Adrenal gland (tissue), 12 donors: ENCODE measurements around the gene OSBP2. TPM values are rescaled to one million over a fixed set of nuclear protein-coding genes. Genes with fewer than 3 reads are reported as not detected.
A peak's percentile ranks its signal among the peaks of the same experiment; 100 is the strongest.

Source experiments
- DNase-seq, 7 donors: peaks; one replicate each; pipeline ENCODE4 v3.0.0-alpha.2; 2019 to 2020
- H3K27ac ChIP-seq, 5 donors: fragments of 200-600 bp; sonication (generic) in 4 of 5; 1 replicate in 3 of 5; 2 replicates in 2 of 5; pipeline versions ENCODE4 v1.5.1 to v1.8.0; 2016 to 2020; ENCODE audit warnings: mild to moderate bottlenecking in 1 of 5
- H3K27me3 ChIP-seq: fragments of 200-600 bp; 2 replicates; pipeline ENCODE4 v1.8.0; 2021
- H3K36me3 ChIP-seq, 2 donors: fragments of 200-600 bp; replicated peaks in 1 of 2; 1 replicate in 1 of 2; 2 replicates in 1 of 2; pipeline versions ENCODE4 v1.5.1 to v1.8.0; 2018 to 2022
- H3K4me1 ChIP-seq, 2 donors: fragments of 200-600 bp; replicated peaks in 1 of 2; 1 replicate in 1 of 2; 2 replicates in 1 of 2; pipeline versions ENCODE4 v1.5.1 to v1.8.0; 2018 to 2021
- H3K4me3 ChIP-seq, 4 donors: fragments of 200-600 bp; sonication (generic) in 3 of 4; one replicate each; pipeline ENCODE4 v1.5.1; 2016 to 2018
- H3K9me3 ChIP-seq, 3 donors: fragments of 200-600 bp; sonication (generic) in 1 of 3; replicated peaks in 1 of 3; 1 replicate in 2 of 3; 2 replicates in 1 of 3; pipeline versions ENCODE4 v1.5.1 to v1.8.0; 2016 to 2021
- POLR2A ChIP-seq, 2 donors: fragments of 450-650 bp; IDR thresholded peaks; one replicate each; pipeline ENCODE4 v1.6.1; 2017; ENCODE audit warnings: antibody characterized with exemption in 2 of 2, mild to moderate bottlenecking in 2 of 2, moderate library complexity in 1 of 2
- WGBS, 4 donors: extraction: QIAGEN DNeasy Blood & Tissue Kit in 2 of 4; methylation state at CpG; one replicate each; pipeline versions ENCODE4 v1.1.5 to v1.1.7; 2013 to 2017; 5-methylcytosine and 5-hydroxymethylcytosine counted together
- intact Hi-C, 2 donors: fragments of 100-400 bp; cut with DNase I; formaldehyde crosslinking; loops; one replicate each; pipeline versions ENCODE4 v1.14.1 to v1.15.0; 2022 to 2023
- polyA plus RNA-seq, 3 donors: library from polyadenylated mRNA; stranded (reverse); fragments of 200-250 nt in 2 of 3; fragments of 350-450 nt in 1 of 3; fragmentation: Illumina TruSeq in 1 of 3; extraction: RNeasy Lipid Tissue Mini Kit (QIAGEN cat#74804) in 1 of 3; gene quantifications; one replicate each; pipeline ENCODE4 v1.2.3, GENCODE V29; 2013 to 2014
- total RNA-seq, 9 donors: library from RNA; depleted of rRNA in 4 of 9; stranded (reverse); fragments of >200 nt in 4 of 9; fragments of 120-200 nt in 1 of 9; fragmentation: NEBNext Ultra II Directional in 1 of 9; extraction: Animal tissue kit (Norgen Biotek cat#: 25700) in 1 of 9; gene quantifications; one replicate each; pipeline versions ENCODE4 v1.1.0 to v1.2.4, GENCODE V29; 2013 to 2023
- TF ChIP-seq, protein P1 (sequence below), 6 experiments: fragments of 450-650 bp in 4 of 6; fragments of 200-600 bp in 2 of 6; sonication (generic) in 1 of 6; IDR thresholded peaks; 1 replicate in 5 of 6; 2 replicates in 1 of 6; pipeline versions ENCODE4 v1.5.1 to v1.8.0; 2016 to 2021; ENCODE audit warnings: antibody characterized with exemption in 6 of 6, mild to moderate bottlenecking in 2 of 6, moderate library complexity in 1 of 6
- donor health status: healthy with polysubstance abuse.
- donor health status: Bipolar disorder and iron deficiency.
- donor health status: DM: yes; HTN: yes; CAD: no.
- donor health status: DM: no; HTN: no; CAD: no.
- donor health status: DM: no; HTN: no; CAD: no.
- donor health status: DM: yes; HTN: yes; CAD: no.

Gene OSBP2
- total and polyA plus RNA-seq, 12 donors: 7.3 to 35.6 (median 19.7) TPM

DNA sequence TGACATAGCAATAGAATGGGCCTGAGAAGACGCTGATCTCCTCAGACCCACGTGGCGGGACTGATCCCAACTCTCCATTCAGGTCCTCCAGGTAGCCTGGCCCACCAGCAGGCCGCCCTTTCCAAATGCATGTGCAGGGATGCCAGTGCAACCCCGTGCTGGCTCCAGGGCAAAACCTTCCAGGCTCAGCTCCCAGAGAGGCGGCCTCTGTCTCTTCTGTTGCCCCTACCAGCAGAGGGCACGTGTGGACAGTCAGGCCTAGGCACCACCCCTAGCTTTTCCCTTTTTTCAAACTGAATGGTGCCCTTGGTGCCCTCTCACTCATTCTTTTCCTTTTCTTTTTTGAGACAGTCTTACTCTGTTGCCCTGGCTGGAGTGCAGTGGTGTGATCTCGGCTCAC lies 121.7 kb downstream of the OSBP2 start:
- Histone ChIP-seq H3K4me1 (no peaks in the 10 kb centered on the region), H3K4me3 (no peak overlapping the region), H3K36me3 (no peaks in the 10 kb centered on the region), H3K9me3 (no peaks in the 10 kb centered on the region), H3K27me3 (no peaks in the 10 kb centered on the region), H3K27ac (no peak overlapping the region)
- WGBS, 4 donors: 80 to 90% (median 86%) methylated on average over 7 to 8 of the region's 8 CpGs
- no peak for DNase-seq
- TF ChIP-seq, protein P1, sequence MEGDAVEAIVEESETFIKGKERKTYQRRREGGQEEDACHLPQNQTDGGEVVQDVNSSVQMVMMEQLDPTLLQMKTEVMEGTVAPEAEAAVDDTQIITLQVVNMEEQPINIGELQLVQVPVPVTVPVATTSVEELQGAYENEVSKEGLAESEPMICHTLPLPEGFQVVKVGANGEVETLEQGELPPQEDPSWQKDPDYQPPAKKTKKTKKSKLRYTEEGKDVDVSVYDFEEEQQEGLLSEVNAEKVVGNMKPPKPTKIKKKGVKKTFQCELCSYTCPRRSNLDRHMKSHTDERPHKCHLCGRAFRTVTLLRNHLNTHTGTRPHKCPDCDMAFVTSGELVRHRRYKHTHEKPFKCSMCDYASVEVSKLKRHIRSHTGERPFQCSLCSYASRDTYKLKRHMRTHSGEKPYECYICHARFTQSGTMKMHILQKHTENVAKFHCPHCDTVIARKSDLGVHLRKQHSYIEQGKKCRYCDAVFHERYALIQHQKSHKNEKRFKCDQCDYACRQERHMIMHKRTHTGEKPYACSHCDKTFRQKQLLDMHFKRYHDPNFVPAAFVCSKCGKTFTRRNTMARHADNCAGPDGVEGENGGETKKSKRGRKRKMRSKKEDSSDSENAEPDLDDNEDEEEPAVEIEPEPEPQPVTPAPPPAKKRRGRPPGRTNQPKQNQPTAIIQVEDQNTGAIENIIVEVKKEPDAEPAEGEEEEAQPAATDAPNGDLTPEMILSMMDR (IDR thresholded peaks at IDR 0.05): no peak
- no peak for TF ChIP-seq POLR2A (IDR thresholded peaks at IDR 0.05)
- intact Hi-C loops: no loop called here

- Histone ChIP-seq H3K4me1 (peaks cover 0 to 14% of the 10 kb centered on the region in 2 donors), H3K4me3 (no peak overlapping the region), H3K9me3 (no peaks in the 10 kb centered on the region), H3K27me3 (no peaks in the 10 kb centered on the region), H3K36me3 (no peaks in the 10 kb centered on the region), H3K27ac (no peak overlapping the region)
- 86 to 91% (median 89%) methylated on average over 12 of the region's 12 CpGs for WGBS, 4 donors
- no peak for DNase-seq
- no peak for TF ChIP-seq POLR2A (IDR thresholded peaks at IDR 0.05)
- TF ChIP-seq, protein P1 (IDR thresholded peaks at IDR 0.05): no peak
- intact Hi-C loops: no loop called here
Observed at GRCh38 chr22:30821381-30821780, 126.7 kb downstream of the OSBP2 start.

- Histone ChIP-seq H3K27me3 (no peaks in the 10 kb centered on the region), H3K4me3 (peak overlapping the region in 2 of 4 donors; percentile 7 to 45), H3K27ac (no peak overlapping the region), H3K9me3 (no peaks in the 10 kb centered on the region), H3K4me1 (peaks cover 0 to 14% of the 10 kb centered on the region in 2 donors), H3K36me3 (no peaks in the 10 kb centered on the region)
- 28 to 48% (median 33%) methylated on average over 3 to 8 of the region's 8 CpGs for WGBS, 4 donors
- intact Hi-C loops: no loop called here
- DNase-seq: no peak
- TF ChIP-seq POLR2A (IDR thresholded peaks at IDR 0.05): no peak
- TF ChIP-seq, protein P1 (IDR thresholded peaks at IDR 0.05): no peak
Observed at GRCh38 chr22:30821863-30822215, 127.2 kb downstream of the OSBP2 start.

GRCh38 chr22:30822216-30823014 lies 127.7 kb downstream of the OSBP2 start:
- H3K4me1 ChIP-seq: peaks cover 0 to 14% of the 10 kb centered on the region in 2 donors
- intact Hi-C loops: no loop called here
- TF ChIP-seq, protein P1 (IDR thresholded peaks at IDR 0.05): peak in 2 of 6 experiments; percentile 23 to 28
- no peak for TF ChIP-seq POLR2A (IDR thresholded peaks at IDR 0.05)
- H3K36me3 ChIP-seq: no peaks in the 10 kb centered on the region
- no peak overlapping the region for H3K27ac ChIP-seq
- peak in 1 of 7 donors; percentile 16 for DNase-seq
- peak overlapping the region in 2 of 4 donors; percentile 7 to 45 for H3K4me3 ChIP-seq
- no peaks in the 10 kb centered on the region for H3K9me3 ChIP-seq
- 4 to 28% (median 12%) methylated on average over 20 to 87 of the region's 87 CpGs for WGBS, 4 donors
- H3K27me3 ChIP-seq: no peaks in the 10 kb centered on the region
